Spinal cord (tissue), 10 donors: ENCODE measurements around the gene APPBP2. TPM values are rescaled to one million over a fixed set of nuclear protein-coding genes. Genes with fewer than 3 reads are reported as not detected.
A peak's percentile ranks its signal among the peaks of the same experiment; 100 is the strongest.

Experiments used
- DNase-seq, 6 donors: peaks; one replicate each; pipeline versions ENCODE4 v3.0.0 to v3.0.0-alpha.2; 2013 to 2015; ENCODE audit warnings: low spot score in 6 of 6, low read depth in 4 of 6
- H3K27ac ChIP-seq: one replicate; pipeline ENCODE4 v1.5.1; 2013; ENCODE audit warnings: low read depth, low read length, control low read depth
- H3K27me3 ChIP-seq: one replicate; pipeline ENCODE4 v1.6.1; 2013; ENCODE audit warnings: low read length; ENCODE audit not compliant: control insufficient read depth, insufficient read depth
- H3K36me3 ChIP-seq: one replicate; pipeline ENCODE4 v1.6.1; 2013; ENCODE audit warnings: low read length; ENCODE audit not compliant: control insufficient read depth, insufficient read depth
- H3K4me1 ChIP-seq: one replicate; pipeline ENCODE4 v1.6.1; 2013; ENCODE audit warnings: low read length; ENCODE audit not compliant: control insufficient read depth, insufficient read depth
- H3K4me3 ChIP-seq: one replicate; pipeline ENCODE4 v1.5.1; 2013; ENCODE audit warnings: low read depth, low read length, control low read depth
- H3K9me3 ChIP-seq: one replicate; pipeline ENCODE4 v1.6.1; 2013; ENCODE audit warnings: low read length; ENCODE audit not compliant: control insufficient read depth, insufficient read depth
- WGBS: methylation state at CpG from one replicate; pipeline ENCODE4 v1.1.5; 2013; ENCODE audit warnings: missing lambda C conversion rate; ENCODE audit not compliant: insufficient coverage; 5-methylcytosine and 5-hydroxymethylcytosine counted together
- polyA plus RNA-seq, 2 donors: library from polyadenylated mRNA; unstranded; fragments of 120-200 nt; gene quantifications; one replicate each; pipeline ENCODE4 v1.2.1, GENCODE V29; 2013; ENCODE audit not compliant: insufficient read length in 2 of 2
- total RNA-seq, 2 donors: library from RNA; depleted of rRNA in 1 of 2; stranded (reverse); fragments of 120-200 nt in 1 of 2; fragments of >200 nt in 1 of 2; gene quantifications; one replicate each; pipeline versions ENCODE4 v1.2.3 to v1.2.4, GENCODE V29; 2013 to 2014
- donor health status: healthy.

APPBP2 gene
- total and polyA plus RNA-seq, 4 donors, result 40.1 to 88.9 (median 53.5) TPM

DNA sequence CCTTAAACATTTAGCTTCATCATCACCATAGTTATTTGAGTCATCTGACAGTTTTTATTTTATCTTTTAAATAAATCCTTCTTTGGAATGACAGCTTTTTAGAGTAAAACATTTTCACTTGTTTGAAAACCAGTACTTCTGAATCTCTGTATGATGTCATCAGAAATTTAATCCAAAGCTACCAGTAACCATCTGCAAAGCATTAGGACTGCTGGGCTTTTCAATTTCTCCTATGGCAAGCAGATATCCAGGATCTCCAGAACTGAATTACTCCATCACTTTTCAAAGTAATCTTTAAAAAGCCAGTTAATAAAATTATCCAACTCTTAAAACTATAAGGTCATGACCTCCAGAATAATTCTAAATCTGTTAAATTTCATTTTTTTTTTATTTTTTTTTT, 52.3 kb downstream of the APPBP2 start:
- H3K9me3 ChIP-seq, result no peaks in the 10 kb centered on the region
- no peak for DNase-seq
- H3K27ac ChIP-seq, result no peak overlapping the region
- no peaks in the 10 kb centered on the region for H3K27me3 ChIP-seq
- peaks cover 12% of the 10 kb centered on the region for H3K36me3 ChIP-seq
- peaks cover 5% of the 10 kb centered on the region for H3K4me1 ChIP-seq
- no peak overlapping the region for H3K4me3 ChIP-seq

DNA sequence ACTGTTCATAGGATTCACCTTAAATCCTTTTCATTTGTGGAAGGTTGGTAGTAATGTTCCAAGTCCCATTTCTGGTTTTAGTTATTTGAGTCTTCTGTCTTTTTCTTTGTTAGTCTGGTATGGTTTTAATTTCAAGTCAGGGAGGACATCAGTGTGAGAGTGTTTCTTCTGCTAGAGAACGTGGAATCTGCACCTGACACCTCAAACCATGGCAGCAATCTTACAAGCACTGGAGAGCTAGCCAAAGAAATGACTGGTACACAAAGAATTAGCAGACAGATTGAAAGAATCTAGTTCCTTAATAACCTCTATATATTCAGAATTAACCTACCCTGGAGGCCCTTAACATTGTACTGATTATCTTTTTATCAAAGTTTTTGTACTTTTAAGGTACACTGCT, 53.6 kb downstream of the APPBP2 start:
- Histone ChIP-seq H3K36me3 (peaks cover 9% of the 10 kb centered on the region), H3K4me1 (peaks cover 5% of the 10 kb centered on the region), H3K4me3 (no peak overlapping the region), H3K9me3 (no peaks in the 10 kb centered on the region), H3K27ac (no peak overlapping the region), H3K27me3 (no peaks in the 10 kb centered on the region)
- WGBS, result 80% methylated on average over 1 of the region's 1 CpG
- no peak for DNase-seq

DNA sequence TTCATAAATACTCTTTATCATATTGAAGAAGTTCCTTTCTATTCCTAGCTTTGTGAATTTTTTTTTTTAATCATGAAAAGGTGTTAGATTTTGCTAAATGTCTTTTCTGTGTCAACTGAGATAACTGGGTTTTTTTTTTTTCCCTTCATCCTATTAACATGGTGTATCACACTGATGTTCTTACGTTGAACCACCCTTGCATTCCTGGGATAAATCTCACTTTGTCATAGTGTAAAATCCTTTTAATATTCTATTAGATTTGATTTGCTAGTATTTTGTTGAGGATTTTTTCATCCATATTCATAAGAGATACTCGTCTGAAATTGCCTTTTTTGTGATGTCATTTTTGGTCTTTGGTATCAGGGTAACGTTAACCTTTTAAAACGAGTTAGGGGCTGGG, 54.6 kb downstream of the APPBP2 start:
- no peak for DNase-seq
- H3K9me3 ChIP-seq, result no peaks in the 10 kb centered on the region
- H3K4me3 ChIP-seq, result no peak overlapping the region
- no peak overlapping the region for H3K27ac ChIP-seq
- no peaks in the 10 kb centered on the region for H3K27me3 ChIP-seq
- WGBS, result 100% methylated on average over 2 of the region's 4 CpGs
- peaks cover 9% of the 10 kb centered on the region for H3K36me3 ChIP-seq
- peaks cover 5% of the 10 kb centered on the region for H3K4me1 ChIP-seq

DNA sequence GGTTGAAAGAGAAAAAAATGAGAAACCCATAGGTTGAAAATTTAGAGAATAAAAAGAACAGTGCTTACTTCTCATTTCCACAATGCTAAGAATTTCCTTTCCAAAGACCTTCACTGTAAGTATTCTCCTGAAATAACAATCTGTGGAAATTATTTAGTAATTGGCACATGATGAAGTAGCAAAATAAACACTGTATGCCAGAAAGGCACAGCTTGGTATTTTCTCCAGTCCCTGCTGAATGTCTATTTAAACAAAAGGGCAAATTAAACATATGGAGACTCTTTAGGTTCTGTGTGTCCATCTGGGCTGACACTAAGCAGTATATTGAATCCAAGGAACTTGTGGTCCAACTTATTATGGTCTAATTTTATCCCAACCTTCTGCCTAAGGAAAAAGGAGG, 57.7 kb downstream of the APPBP2 start:
- Histone ChIP-seq H3K9me3 (no peaks in the 10 kb centered on the region), H3K27ac (no peak overlapping the region), H3K27me3 (no peaks in the 10 kb centered on the region), H3K4me1 (peaks cover 5% of the 10 kb centered on the region), H3K4me3 (no peak overlapping the region), H3K36me3 (peaks cover 24% of the 10 kb centered on the region)
- DNase-seq, result peak in 2 of 6 donors; percentile 14 to 28

DNA sequence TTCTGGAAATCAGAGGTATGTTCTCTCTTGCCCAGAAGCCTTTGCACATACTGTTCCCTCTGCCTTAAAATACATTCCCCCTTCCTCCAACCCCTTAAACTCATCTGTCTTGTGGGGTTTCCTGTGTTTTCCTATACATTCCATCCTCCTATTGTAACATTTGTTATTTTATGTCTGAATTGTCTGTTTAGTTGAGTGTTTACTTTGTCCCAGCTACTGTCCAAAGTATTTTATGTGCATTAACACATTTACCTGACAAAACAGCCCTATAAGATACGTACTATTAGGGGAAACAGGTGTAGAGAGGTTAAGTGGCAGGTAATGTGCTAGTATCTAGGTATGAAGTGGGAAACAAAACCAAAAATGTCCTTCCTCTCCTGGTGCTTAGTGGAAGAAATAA, 61.7 kb downstream of the APPBP2 start:
- no peak for DNase-seq
- Histone ChIP-seq H3K9me3 (no peaks in the 10 kb centered on the region), H3K4me3 (no peak overlapping the region), H3K36me3 (peaks cover 34% of the 10 kb centered on the region), H3K27ac (no peak overlapping the region), H3K4me1 (no peaks in the 10 kb centered on the region), H3K27me3 (no peaks in the 10 kb centered on the region)
- no CpG with 5 or more reads among the region's 1 CpG for WGBS

DNA sequence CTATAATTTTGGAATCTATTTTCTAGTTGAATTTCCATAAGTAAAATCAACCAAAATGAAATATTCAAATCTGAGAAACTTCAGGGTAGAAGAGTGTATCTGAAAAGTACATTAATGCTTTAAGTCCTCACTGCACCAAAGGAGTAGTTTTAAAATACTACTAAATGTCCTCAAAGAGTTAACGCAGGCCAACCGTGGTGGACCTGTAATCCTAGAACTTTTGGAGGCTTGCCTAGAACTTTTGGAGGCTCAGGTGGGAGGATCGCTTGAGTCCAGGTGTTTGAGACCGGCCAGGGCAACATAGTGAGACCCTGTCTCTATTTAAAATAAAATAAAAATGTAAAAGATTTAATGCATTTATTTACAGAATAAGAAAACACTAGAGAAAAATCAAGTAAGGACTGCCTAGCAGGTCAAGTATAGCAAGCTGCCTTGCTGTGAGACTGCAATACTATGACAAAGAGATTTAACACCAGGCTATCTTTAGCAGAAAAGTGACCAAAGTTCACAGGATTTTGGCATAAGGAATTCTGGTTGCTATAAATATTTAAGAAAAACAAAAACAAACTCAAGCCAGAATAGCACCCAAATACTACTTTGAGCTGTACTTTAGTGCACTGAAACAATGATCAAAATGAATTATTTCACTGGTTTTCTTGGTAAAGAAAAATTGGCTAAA, 62.7 kb downstream of the APPBP2 start:
- H3K36me3 ChIP-seq, result peaks cover 39% of the 10 kb centered on the region
- no peak for DNase-seq
- no peak overlapping the region for H3K4me3 ChIP-seq
- no CpG with 5 or more reads among the region's 4 CpGs for WGBS
- no peaks in the 10 kb centered on the region for H3K4me1 ChIP-seq
- no peaks in the 10 kb centered on the region for H3K9me3 ChIP-seq
- H3K27me3 ChIP-seq, result no peaks in the 10 kb centered on the region
- no peak overlapping the region for H3K27ac ChIP-seq

DNA sequence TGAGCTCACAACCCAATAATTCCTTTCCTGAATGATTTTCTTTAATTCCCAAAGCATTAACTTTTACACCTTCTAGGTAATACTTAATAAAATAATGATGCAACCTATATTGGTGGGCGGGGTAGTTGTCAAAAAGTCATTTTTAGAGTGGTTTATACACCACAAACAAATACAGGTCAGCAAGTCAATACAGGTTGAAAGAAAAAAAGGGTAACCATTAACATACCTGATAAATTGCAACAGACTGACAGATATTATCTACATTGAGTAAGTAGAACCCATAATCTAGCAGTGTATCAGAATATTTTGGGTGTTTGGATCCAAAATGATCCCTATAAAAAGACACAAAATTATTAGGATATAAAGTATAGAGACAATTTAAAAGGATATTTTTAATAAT, 64.5 kb downstream of the APPBP2 start:
- peaks cover 4% of the 10 kb centered on the region for H3K9me3 ChIP-seq
- H3K4me3 ChIP-seq, result no peak overlapping the region
- H3K27ac ChIP-seq, result no peak overlapping the region
- DNase-seq, result no peak
- WGBS, result no CpG with 5 or more reads among the region's 1 CpG
- H3K27me3 ChIP-seq, result no peaks in the 10 kb centered on the region
- H3K36me3 ChIP-seq, result peaks cover 56% of the 10 kb centered on the region
- no peaks in the 10 kb centered on the region for H3K4me1 ChIP-seq

DNA sequence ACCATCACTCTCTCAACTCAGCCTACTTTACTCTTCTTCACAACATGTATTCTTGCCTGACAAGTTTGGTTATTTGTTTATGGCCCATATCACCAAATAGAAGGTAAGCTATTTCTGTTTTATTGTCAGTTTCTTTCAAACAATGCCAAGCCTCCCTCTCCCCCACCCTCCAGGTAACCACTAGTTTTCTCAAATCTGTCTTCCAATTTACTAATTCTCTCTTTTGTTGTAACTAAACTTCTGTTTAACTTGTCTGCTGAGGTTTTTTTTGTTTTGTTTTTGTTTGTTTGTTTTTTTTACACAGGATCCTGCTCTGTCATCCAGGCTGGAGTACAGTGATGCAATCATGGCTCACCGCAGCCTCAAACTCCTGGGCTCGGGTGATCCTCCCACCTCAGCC, 68.9 kb downstream of the APPBP2 start:
- no peak for DNase-seq
- Histone ChIP-seq H3K9me3 (peaks cover 4% of the 10 kb centered on the region), H3K36me3 (peaks cover 49% of the 10 kb centered on the region), H3K27ac (no peak overlapping the region), H3K27me3 (no peaks in the 10 kb centered on the region), H3K4me1 (no peaks in the 10 kb centered on the region), H3K4me3 (no peak overlapping the region)
- 100% methylated on average over 1 of the region's 2 CpGs for WGBS

DNA sequence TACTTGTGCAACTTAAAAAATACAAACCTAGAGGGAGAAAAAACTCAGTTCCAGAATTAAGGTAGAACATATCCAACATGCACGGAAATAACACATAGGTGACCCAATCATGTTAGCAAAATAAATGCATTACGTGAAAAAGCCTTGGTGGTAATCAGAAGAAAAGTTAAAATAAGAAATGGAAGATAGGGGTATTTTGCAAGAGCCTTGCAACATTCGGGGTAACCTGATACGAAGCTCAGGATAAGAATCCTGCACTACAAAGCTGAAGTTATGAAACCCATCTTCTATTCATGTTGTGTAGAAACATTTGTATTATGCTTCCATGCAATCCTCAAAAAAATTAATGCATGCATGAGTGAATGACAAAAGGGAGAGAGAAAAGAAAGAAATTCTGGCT, 70.7 kb downstream of the APPBP2 start:
- no peaks in the 10 kb centered on the region for H3K27me3 ChIP-seq
- no peak overlapping the region for H3K4me3 ChIP-seq
- no peak for DNase-seq
- peaks cover 4% of the 10 kb centered on the region for H3K9me3 ChIP-seq
- no peaks in the 10 kb centered on the region for H3K4me1 ChIP-seq
- 100% methylated on average over 1 of the region's 4 CpGs for WGBS
- peaks cover 53% of the 10 kb centered on the region for H3K36me3 ChIP-seq
- H3K27ac ChIP-seq, result no peak overlapping the region

DNA sequence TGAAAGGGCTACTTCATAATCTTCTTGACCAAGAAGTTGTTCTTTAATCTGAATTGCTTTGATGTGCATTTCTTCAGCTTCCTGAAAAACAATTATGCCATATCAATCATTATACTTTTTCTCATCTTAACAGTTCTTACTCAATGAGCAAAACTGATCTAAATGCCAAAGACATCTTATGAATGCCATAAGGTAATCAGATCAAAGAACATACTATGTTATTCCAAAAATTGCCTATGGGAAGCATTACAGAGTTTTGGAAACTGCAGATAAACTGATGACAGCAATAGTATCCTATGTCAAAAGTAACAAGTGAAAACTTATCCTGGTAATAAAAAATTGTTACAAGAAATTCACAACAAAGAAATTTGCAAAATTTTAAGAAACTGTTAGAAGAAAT, 74.1 kb downstream of the APPBP2 start:
- peaks cover 41% of the 10 kb centered on the region for H3K36me3 ChIP-seq
- no peak overlapping the region for H3K27ac ChIP-seq

More for the DNA sequence above, 74.1 kb downstream of the APPBP2 start:
- Histone ChIP-seq H3K4me3 (no peak overlapping the region), H3K4me1 (no peaks in the 10 kb centered on the region), H3K9me3 (no peaks in the 10 kb centered on the region), H3K27me3 (no peaks in the 10 kb centered on the region)
- no peak for DNase-seq
